Measurements from ENCODE around the gene PAPSS1. TPM values are rescaled to one million over a fixed set of nuclear protein-coding genes. Genes with fewer than 3 reads are reported as not detected.

The PAPSS1 gene
- total and polyA plus RNA-seq, 2 experiments from 2014 or later: 25.4 to 40.6 TPM

DNA sequence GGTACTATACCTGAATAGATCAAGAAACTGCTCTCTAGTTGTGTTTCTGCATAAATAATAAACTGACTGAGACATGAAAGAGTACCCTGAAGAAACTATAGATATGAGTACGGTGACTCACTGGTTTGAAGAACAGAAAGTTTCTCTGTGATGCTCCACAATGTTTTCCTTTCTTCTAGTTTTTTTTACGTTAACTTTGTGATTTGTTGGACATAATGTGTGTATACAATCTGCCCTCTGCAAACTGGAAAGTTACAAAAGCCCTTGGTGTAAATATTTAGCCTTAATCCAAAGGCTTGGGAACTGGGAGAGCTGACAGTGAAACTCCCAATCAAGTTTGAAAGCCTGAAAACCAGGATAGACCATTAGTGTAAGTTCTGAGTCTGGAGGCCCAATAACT lies 31.6 kb upstream of the PAPSS1 start:
- Histone ChIP-seq H3K27me3 (no peaks in the 10 kb centered on the region), H3K4me1 (ENCODE audit: low read depth) (no peaks in the 10 kb centered on the region)
- TF ChIP-seq, protein P1, sequence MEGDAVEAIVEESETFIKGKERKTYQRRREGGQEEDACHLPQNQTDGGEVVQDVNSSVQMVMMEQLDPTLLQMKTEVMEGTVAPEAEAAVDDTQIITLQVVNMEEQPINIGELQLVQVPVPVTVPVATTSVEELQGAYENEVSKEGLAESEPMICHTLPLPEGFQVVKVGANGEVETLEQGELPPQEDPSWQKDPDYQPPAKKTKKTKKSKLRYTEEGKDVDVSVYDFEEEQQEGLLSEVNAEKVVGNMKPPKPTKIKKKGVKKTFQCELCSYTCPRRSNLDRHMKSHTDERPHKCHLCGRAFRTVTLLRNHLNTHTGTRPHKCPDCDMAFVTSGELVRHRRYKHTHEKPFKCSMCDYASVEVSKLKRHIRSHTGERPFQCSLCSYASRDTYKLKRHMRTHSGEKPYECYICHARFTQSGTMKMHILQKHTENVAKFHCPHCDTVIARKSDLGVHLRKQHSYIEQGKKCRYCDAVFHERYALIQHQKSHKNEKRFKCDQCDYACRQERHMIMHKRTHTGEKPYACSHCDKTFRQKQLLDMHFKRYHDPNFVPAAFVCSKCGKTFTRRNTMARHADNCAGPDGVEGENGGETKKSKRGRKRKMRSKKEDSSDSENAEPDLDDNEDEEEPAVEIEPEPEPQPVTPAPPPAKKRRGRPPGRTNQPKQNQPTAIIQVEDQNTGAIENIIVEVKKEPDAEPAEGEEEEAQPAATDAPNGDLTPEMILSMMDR (IDR thresholded peaks at IDR 0.05; ENCODE audit: low read depth, low read length): no peak

GRCh38 chr4:107747748-107748486 lies 27.9 kb upstream of the PAPSS1 start:
- no peaks in the 10 kb centered on the region for H3K4me1 ChIP-seq (ENCODE audit: low read depth)
- no peak overlapping the region for H3K27ac ChIP-seq
- TF ChIP-seq, protein P1 (IDR thresholded peaks at IDR 0.05; ENCODE audit: low read depth, low read length): no peak
- no peak overlapping the region for H3K4me3 ChIP-seq
- no peaks in the 10 kb centered on the region for H3K36me3 ChIP-seq
- DNase-seq (ENCODE audit: low read depth in 1 of 2, low spot score in 1 of 2): no peak
- no peaks in the 10 kb centered on the region for H3K27me3 ChIP-seq
- no peaks in the 10 kb centered on the region for H3K9me3 ChIP-seq (ENCODE audit: low read depth)

More for the DNA sequence above, 31.6 kb upstream of the PAPSS1 start:
- H3K4me3 ChIP-seq: no peak overlapping the region
- H3K27ac ChIP-seq: no peak overlapping the region
- H3K9me3 ChIP-seq (ENCODE audit: low read depth): no peaks in the 10 kb centered on the region
- no peaks in the 10 kb centered on the region for H3K36me3 ChIP-seq
- DNase-seq (ENCODE audit: low read depth in 1 of 2, low spot score in 1 of 2): peak in 1 of 2 donors; percentile 20

DNA sequence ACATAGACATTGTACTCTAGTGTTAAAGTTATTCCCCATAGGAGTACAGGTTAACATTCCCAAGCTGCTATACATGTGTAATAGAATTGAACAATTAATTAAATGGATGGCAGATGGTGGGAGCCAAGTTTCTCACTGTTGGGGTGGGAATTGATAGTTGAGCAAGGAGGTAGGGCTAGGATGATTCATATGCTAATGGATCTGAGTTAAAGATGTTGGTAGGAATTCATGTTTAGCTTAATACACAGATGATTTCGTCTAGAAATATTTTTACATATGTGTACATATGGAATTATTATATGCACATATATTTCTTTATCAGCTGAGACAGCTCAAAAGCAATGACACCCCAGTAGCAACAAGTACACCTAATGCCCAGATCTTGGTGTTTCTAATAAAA lies 26.1 kb upstream of the PAPSS1 start:
- Histone ChIP-seq H3K4me1 (ENCODE audit: low read depth) (no peaks in the 10 kb centered on the region), H3K27me3 (no peaks in the 10 kb centered on the region), H3K27ac (no peak overlapping the region), H3K9me3 (ENCODE audit: low read depth) (no peaks in the 10 kb centered on the region), H3K36me3 (no peaks in the 10 kb centered on the region), H3K4me3 (no peak overlapping the region)
- TF ChIP-seq, protein P1 (IDR thresholded peaks at IDR 0.05; ENCODE audit: low read depth, low read length): no peak
- no peak for DNase-seq (ENCODE audit: low read depth in 1 of 2, low spot score in 1 of 2)

- Histone ChIP-seq H3K9me3 (ENCODE audit: low read depth) (no peaks in the 10 kb centered on the region), H3K36me3 (no peaks in the 10 kb centered on the region), H3K27ac (no peak overlapping the region), H3K4me1 (ENCODE audit: low read depth) (no peaks in the 10 kb centered on the region), H3K27me3 (no peaks in the 10 kb centered on the region), H3K4me3 (no peak overlapping the region)
- DNase-seq (ENCODE audit: low read depth in 1 of 2, low spot score in 1 of 2): no peak
- TF ChIP-seq, protein P1 (IDR thresholded peaks at IDR 0.05; ENCODE audit: low read depth, low read length): no peak
These were observed 24.5 kb upstream of the PAPSS1 start for GRCh38 chr4:107744532-107744931.

GRCh38 chr4:107743532-107743931 lies 23.5 kb upstream of the PAPSS1 start:
- no peaks in the 10 kb centered on the region for H3K27me3 ChIP-seq
- no peaks in the 10 kb centered on the region for H3K36me3 ChIP-seq
- no peak overlapping the region for H3K4me3 ChIP-seq
- no peak overlapping the region for H3K27ac ChIP-seq
- no peaks in the 10 kb centered on the region for H3K4me1 ChIP-seq (ENCODE audit: low read depth)
- DNase-seq (ENCODE audit: low read depth in 1 of 2, low spot score in 1 of 2): no peak
- H3K9me3 ChIP-seq (ENCODE audit: low read depth): no peaks in the 10 kb centered on the region
- TF ChIP-seq, protein P1 (IDR thresholded peaks at IDR 0.05; ENCODE audit: low read depth, low read length): no peak
